Measurements from ENCODE around the gene LBP.

Gene LBP

GRCh38 chr20:38346247-38346651 lies at the start of gene LBP:
TSS of gene LBP (plus strand) at chr20:38346482. CDS start at chr20:38346517, 35 bp downstream.
- H3K36me3 ChIP-seq (ENCODE audit: control insufficient read depth, insufficient read depth, low read length) = no peaks in the 10 kb centered on the region
- H3K4me3 ChIP-seq (ENCODE audit: low read depth, low read length) = no peak within 1 kb of the TSS
- no peak within 1 kb of the TSS for H3K27ac ChIP-seq (ENCODE audit: low read depth, low read length)
- H3K27me3 ChIP-seq (ENCODE audit: control insufficient read depth, insufficient read depth, low read length) = no peaks in the 10 kb centered on the region
- H3K4me1 ChIP-seq (ENCODE audit: control insufficient read depth, insufficient read depth, low read length) = peaks cover 23% of the 10 kb centered on the region
- no peak within 1 kb of the TSS for H3K9ac ChIP-seq (ENCODE audit: low read depth, low read length)
- H3K9me3 ChIP-seq (ENCODE audit: control insufficient read depth, insufficient read depth, low read length) = no peaks in the 10 kb centered on the region

DNA sequence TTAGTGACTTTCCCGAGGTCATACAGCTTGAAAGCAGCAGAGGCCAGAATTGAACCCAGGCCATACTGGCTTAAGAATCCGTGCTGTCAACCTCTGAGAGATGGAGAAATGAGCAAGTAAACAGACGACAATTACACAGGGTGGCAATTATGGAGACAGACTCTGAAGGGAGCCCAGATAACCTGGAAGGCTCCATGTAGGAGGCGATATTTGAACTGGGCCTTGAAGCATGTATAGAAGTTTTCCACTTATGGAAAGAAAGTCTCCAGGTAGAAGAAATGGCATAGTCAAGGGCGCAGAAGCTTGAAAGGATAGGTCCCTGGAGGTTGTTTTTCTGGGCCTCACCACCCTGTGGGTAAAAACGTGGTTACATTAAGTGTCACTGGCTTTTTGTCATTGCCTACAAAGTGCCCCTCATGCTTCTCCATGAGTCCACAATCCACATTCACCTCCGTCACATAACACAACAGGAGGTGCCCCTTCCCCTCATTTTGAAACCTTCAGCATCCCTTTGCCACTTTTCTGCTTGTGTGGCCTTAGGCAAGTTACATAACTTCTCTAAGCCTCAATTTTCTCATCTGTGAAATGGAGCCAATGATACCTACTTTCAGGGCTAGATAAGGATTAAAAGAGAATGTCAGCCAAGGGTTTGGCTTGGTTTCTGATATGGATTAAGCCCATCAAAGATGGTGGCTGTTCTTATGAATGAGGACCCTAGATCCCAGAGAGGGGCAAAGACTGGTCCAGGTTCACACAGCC lies 48.2 kb upstream of the LBP start:
- Histone ChIP-seq H3K27ac (ENCODE audit: low read depth, low read length) (no peak overlapping the region), H3K27me3 (ENCODE audit: control insufficient read depth, insufficient read depth, low read length) (no peaks in the 10 kb centered on the region), H3K36me3 (ENCODE audit: control insufficient read depth, insufficient read depth, low read length) (no peaks in the 10 kb centered on the region), H3K4me1 (ENCODE audit: control insufficient read depth, insufficient read depth, low read length) (peaks cover 8% of the 10 kb centered on the region), H3K9ac (ENCODE audit: low read depth, low read length) (no peak overlapping the region), H3K9me3 (ENCODE audit: control insufficient read depth, insufficient read depth, low read length) (no peaks in the 10 kb centered on the region), H3K4me3 (ENCODE audit: low read depth, low read length) (no peak overlapping the region)

DNA sequence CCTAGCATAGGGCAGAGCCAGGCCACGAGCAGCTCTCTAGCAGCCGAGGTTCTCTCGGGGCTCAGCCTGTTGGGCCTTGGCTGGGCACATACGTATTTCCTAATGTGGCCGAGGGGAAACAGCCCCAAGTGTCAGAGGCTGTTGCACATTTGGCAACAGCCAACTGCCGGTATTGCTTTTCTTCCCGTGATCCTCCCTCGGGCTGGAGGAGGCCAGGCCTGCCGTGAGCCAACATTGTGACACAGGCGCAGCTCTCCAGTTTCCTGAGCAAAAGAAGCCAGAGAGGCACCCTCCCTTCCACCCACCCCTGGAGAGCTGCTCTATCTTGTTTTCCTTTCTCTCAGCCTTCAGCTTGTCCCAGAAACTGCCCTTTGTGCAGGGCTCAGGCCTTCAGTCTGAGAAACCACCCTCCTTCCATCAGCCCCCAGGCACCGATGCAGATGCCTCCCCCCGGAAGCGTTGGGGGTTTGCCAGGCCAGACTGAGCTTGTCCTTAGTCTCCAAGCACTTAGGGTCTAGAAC lies 47.5 kb upstream of the LBP start:
- H3K9me3 ChIP-seq (ENCODE audit: control insufficient read depth, insufficient read depth, low read length) = no peaks in the 10 kb centered on the region
- H3K36me3 ChIP-seq (ENCODE audit: control insufficient read depth, insufficient read depth, low read length) = no peaks in the 10 kb centered on the region
- no peaks in the 10 kb centered on the region for H3K27me3 ChIP-seq (ENCODE audit: control insufficient read depth, insufficient read depth, low read length)
- H3K9ac ChIP-seq (ENCODE audit: low read depth, low read length) = no peak overlapping the region
- no peak overlapping the region for H3K4me3 ChIP-seq (ENCODE audit: low read depth, low read length)
- peaks cover 8% of the 10 kb centered on the region for H3K4me1 ChIP-seq (ENCODE audit: control insufficient read depth, insufficient read depth, low read length)
- no peak overlapping the region for H3K27ac ChIP-seq (ENCODE audit: low read depth, low read length)

GRCh38 chr20:38299963-38300362 lies 46.3 kb upstream of the LBP start:
- Histone ChIP-seq H3K4me3 (ENCODE audit: low read depth, low read length) (no peak overlapping the region), H3K9ac (ENCODE audit: low read depth, low read length) (no peak overlapping the region), H3K36me3 (ENCODE audit: control insufficient read depth, insufficient read depth, low read length) (no peaks in the 10 kb centered on the region), H3K9me3 (ENCODE audit: control insufficient read depth, insufficient read depth, low read length) (no peaks in the 10 kb centered on the region), H3K4me1 (ENCODE audit: control insufficient read depth, insufficient read depth, low read length) (peaks cover 8% of the 10 kb centered on the region), H3K27me3 (ENCODE audit: control insufficient read depth, insufficient read depth, low read length) (no peaks in the 10 kb centered on the region), H3K27ac (ENCODE audit: low read depth, low read length) (no peak overlapping the region)

GRCh38 chr20:38300438-38300837 lies 45.8 kb upstream of the LBP start:
- Histone ChIP-seq H3K4me3 (ENCODE audit: low read depth, low read length) (no peak overlapping the region), H3K27ac (ENCODE audit: low read depth, low read length) (no peak overlapping the region), H3K4me1 (ENCODE audit: control insufficient read depth, insufficient read depth, low read length) (peaks cover 8% of the 10 kb centered on the region), H3K27me3 (ENCODE audit: control insufficient read depth, insufficient read depth, low read length) (no peaks in the 10 kb centered on the region), H3K9ac (ENCODE audit: low read depth, low read length) (no peak overlapping the region), H3K9me3 (ENCODE audit: control insufficient read depth, insufficient read depth, low read length) (no peaks in the 10 kb centered on the region), H3K36me3 (ENCODE audit: control insufficient read depth, insufficient read depth, low read length) (no peaks in the 10 kb centered on the region)

DNA sequence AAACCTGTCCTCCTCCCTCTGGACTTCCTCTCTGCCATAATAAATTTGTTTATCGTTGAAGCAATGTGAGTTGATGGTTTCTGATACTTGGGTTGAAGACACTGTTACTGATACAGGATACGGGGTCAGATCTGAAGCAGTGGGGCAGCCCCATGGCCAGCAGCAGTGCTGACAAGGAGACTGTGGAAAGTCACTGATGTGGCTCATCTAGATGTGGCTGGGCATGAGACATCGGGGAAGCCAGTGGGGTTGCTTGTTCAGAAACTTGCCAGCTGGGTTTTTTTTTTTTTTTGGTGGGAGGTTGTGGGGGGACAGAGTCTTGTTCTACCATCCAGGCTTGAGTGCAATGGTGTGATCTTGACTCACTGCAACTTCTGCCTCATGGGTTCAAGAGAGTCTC lies 45.0 kb upstream of the LBP start:
- Histone ChIP-seq H3K27me3 (ENCODE audit: control insufficient read depth, insufficient read depth, low read length) (no peaks in the 10 kb centered on the region), H3K9me3 (ENCODE audit: control insufficient read depth, insufficient read depth, low read length) (no peaks in the 10 kb centered on the region), H3K4me1 (ENCODE audit: control insufficient read depth, insufficient read depth, low read length) (peaks cover 8% of the 10 kb centered on the region), H3K27ac (ENCODE audit: low read depth, low read length) (no peak overlapping the region), H3K36me3 (ENCODE audit: control insufficient read depth, insufficient read depth, low read length) (no peaks in the 10 kb centered on the region), H3K4me3 (ENCODE audit: low read depth, low read length) (no peak overlapping the region), H3K9ac (ENCODE audit: low read depth, low read length) (no peak overlapping the region)

GRCh38 chr20:38302786-38303185 lies 43.5 kb upstream of the LBP start:
- no peak overlapping the region for H3K4me3 ChIP-seq (ENCODE audit: low read depth, low read length)
- no peak overlapping the region for H3K9ac ChIP-seq (ENCODE audit: low read depth, low read length)
- no peaks in the 10 kb centered on the region for H3K36me3 ChIP-seq (ENCODE audit: control insufficient read depth, insufficient read depth, low read length)
- H3K27me3 ChIP-seq (ENCODE audit: control insufficient read depth, insufficient read depth, low read length) = no peaks in the 10 kb centered on the region
- H3K9me3 ChIP-seq (ENCODE audit: control insufficient read depth, insufficient read depth, low read length) = no peaks in the 10 kb centered on the region
- no peak overlapping the region for H3K27ac ChIP-seq (ENCODE audit: low read depth, low read length)
- H3K4me1 ChIP-seq (ENCODE audit: control insufficient read depth, insufficient read depth, low read length) = peaks cover 8% of the 10 kb centered on the region

DNA sequence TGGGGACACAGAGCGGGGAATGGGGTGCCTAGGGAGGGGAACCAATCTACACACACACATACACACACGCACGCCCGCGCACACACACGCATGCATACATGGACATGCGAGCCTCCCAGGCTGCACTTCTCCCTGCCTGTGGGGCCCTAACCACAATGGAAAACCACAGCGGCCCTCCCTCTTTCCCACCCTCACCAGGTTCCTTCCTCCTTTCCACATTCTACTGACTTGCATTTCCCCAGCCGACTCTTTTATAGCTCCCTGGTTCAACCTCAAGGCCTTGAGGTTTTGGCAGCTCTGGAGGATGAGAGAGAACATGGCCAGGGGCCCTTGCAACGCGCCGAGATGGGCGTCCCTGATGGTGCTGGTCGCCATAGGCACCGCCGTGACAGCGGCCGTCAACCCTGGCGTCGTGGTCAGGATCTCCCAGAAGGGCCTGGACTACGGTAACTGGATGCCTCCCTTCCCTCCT lies 42.3 kb upstream of the LBP start, which contains the start of gene BPI:
TSS of gene BPI (plus strand) at position 249 of the 472 bp plus-strand sequence. CDS start at position 317, 68 bp downstream.
- Histone ChIP-seq H3K4me1 (ENCODE audit: control insufficient read depth, insufficient read depth, low read length) (peaks cover 8% of the 10 kb centered on the region), H3K36me3 (ENCODE audit: control insufficient read depth, insufficient read depth, low read length) (no peaks in the 10 kb centered on the region), H3K9me3 (ENCODE audit: control insufficient read depth, insufficient read depth, low read length) (no peaks in the 10 kb centered on the region), H3K9ac (ENCODE audit: low read depth, low read length) (no peak within 1 kb of the TSS), H3K27ac (ENCODE audit: low read depth, low read length) (no peak within 1 kb of the TSS), H3K27me3 (ENCODE audit: control insufficient read depth, insufficient read depth, low read length) (no peaks in the 10 kb centered on the region), H3K4me3 (ENCODE audit: low read depth, low read length) (no peak within 1 kb of the TSS)

- H3K9me3 ChIP-seq (ENCODE audit: control insufficient read depth, insufficient read depth, low read length) = no peaks in the 10 kb centered on the region
- no peak overlapping the region for H3K4me3 ChIP-seq (ENCODE audit: low read depth, low read length)
- no peak overlapping the region for H3K27ac ChIP-seq (ENCODE audit: low read depth, low read length)
- H3K4me1 ChIP-seq (ENCODE audit: control insufficient read depth, insufficient read depth, low read length) = peaks cover 4% of the 10 kb centered on the region
- H3K9ac ChIP-seq (ENCODE audit: low read depth, low read length) = no peak overlapping the region
- no peaks in the 10 kb centered on the region for H3K36me3 ChIP-seq (ENCODE audit: control insufficient read depth, insufficient read depth, low read length)
- H3K27me3 ChIP-seq (ENCODE audit: control insufficient read depth, insufficient read depth, low read length) = no peaks in the 10 kb centered on the region
These were observed 41.3 kb upstream of the LBP start for GRCh38 chr20:38304845-38305447.

DNA sequence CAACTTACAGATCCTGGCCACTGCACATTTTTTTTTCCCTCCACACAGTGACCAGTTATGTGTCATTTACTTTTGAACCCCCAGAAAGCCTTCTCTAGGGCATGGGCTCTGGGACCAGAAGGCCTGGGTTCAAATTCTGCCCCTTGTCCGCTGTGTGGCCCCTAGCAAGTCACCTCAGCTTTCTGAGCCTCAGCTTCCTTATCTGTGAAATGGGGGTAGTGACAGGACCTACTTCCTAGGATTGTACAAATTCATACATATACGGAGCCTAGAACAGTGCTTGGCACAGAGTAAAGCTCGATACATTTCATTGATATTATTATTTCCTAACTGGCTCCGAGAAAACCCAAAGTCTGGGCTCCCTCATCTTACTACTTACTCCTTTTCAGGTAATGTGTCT lies 40.7 kb upstream of the LBP start:
- Histone ChIP-seq H3K27me3 (ENCODE audit: control insufficient read depth, insufficient read depth, low read length) (no peaks in the 10 kb centered on the region), H3K4me1 (ENCODE audit: control insufficient read depth, insufficient read depth, low read length) (no peaks in the 10 kb centered on the region), H3K9ac (ENCODE audit: low read depth, low read length) (no peak overlapping the region), H3K36me3 (ENCODE audit: control insufficient read depth, insufficient read depth, low read length) (no peaks in the 10 kb centered on the region), H3K9me3 (ENCODE audit: control insufficient read depth, insufficient read depth, low read length) (no peaks in the 10 kb centered on the region), H3K27ac (ENCODE audit: low read depth, low read length) (no peak overlapping the region), H3K4me3 (ENCODE audit: low read depth, low read length) (no peak overlapping the region)

GRCh38 chr20:38306379-38306778 lies 39.9 kb upstream of the LBP start:
- Histone ChIP-seq H3K4me1 (ENCODE audit: control insufficient read depth, insufficient read depth, low read length) (no peaks in the 10 kb centered on the region), H3K9ac (ENCODE audit: low read depth, low read length) (no peak overlapping the region), H3K4me3 (ENCODE audit: low read depth, low read length) (no peak overlapping the region), H3K9me3 (ENCODE audit: control insufficient read depth, insufficient read depth, low read length) (no peaks in the 10 kb centered on the region), H3K36me3 (ENCODE audit: control insufficient read depth, insufficient read depth, low read length) (no peaks in the 10 kb centered on the region), H3K27me3 (ENCODE audit: control insufficient read depth, insufficient read depth, low read length) (no peaks in the 10 kb centered on the region), H3K27ac (ENCODE audit: low read depth, low read length) (no peak overlapping the region)
